ENCODE measurements around the gene SULF2. TPM values are rescaled to one million over a fixed set of nuclear protein-coding genes. Genes with fewer than 3 reads are reported as not detected.
A peak's percentile ranks its signal among the peaks of the same experiment; 100 is the strongest.

The SULF2 gene
- total RNA-seq, 3 donors from 2014 or later = 36.3 to 62.5 (median 58.0) TPM

DNA sequence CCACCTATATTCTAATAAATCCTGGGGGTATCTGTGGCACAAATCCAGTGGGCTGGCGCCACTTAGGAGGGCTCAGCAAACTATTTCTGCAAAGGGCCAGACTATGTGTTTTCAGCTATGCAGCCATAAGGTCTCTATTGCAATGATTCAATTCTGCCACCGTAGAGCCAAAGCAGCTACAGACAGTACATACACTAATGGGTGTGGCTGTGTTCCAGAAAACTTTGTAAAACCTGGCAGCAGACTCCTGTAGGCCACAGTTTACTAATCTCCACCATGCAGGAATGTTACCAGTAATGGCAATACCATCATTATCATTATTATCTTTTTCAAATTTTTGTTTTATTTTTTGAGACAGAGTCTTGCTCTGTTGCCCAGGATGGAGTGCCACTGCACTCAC is 65.7 kb downstream of the SULF2 start:
- TF ChIP-seq POLR2A (IDR thresholded peaks at IDR 0.05) = no peak
- no peak for TF ChIP-seq POLR2AphosphoS5 (IDR thresholded peaks at IDR 0.05)
- TF ChIP-seq, protein P1, sequence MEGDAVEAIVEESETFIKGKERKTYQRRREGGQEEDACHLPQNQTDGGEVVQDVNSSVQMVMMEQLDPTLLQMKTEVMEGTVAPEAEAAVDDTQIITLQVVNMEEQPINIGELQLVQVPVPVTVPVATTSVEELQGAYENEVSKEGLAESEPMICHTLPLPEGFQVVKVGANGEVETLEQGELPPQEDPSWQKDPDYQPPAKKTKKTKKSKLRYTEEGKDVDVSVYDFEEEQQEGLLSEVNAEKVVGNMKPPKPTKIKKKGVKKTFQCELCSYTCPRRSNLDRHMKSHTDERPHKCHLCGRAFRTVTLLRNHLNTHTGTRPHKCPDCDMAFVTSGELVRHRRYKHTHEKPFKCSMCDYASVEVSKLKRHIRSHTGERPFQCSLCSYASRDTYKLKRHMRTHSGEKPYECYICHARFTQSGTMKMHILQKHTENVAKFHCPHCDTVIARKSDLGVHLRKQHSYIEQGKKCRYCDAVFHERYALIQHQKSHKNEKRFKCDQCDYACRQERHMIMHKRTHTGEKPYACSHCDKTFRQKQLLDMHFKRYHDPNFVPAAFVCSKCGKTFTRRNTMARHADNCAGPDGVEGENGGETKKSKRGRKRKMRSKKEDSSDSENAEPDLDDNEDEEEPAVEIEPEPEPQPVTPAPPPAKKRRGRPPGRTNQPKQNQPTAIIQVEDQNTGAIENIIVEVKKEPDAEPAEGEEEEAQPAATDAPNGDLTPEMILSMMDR (IDR thresholded peaks at IDR 0.05) = no peak
- H3K36me3 ChIP-seq = no peaks in the 10 kb centered on the region
- H3K27ac ChIP-seq = no peak overlapping the region
- no peak overlapping the region for H3K4me3 ChIP-seq
- no peaks in the 10 kb centered on the region for H3K9me3 ChIP-seq
- H3K27me3 ChIP-seq = no peaks in the 10 kb centered on the region
- H3K4me1 ChIP-seq = no peaks in the 10 kb centered on the region
- no peak for DNase-seq (ENCODE audit: low spot score in 2 of 2)
- intact Hi-C loops (cut with DNase I; ENCODE audit: low total_unique reads) = no loop called here

DNA sequence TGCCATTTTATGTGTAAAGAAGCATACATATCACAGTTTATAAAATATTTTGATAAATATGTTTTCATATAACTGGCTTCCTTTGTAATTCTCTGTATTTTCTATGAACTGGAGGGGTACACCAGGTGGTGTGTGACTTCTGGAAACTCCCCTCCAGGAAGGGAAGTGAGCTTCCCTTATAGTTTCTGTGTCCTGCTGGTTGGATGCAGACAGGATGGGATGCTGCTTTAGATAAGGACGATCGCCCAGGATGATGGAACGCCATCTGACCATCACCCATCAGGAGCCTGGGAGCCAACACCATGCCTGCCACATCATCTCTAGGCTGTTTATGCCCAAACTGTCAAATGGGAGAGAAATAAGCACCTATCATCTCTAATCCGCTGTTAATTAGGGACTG is 66.1 kb downstream of the SULF2 start:
- H3K9me3 ChIP-seq = no peaks in the 10 kb centered on the region
- TF ChIP-seq, protein P1 (IDR thresholded peaks at IDR 0.05) = no peak
- no peak for TF ChIP-seq POLR2A (IDR thresholded peaks at IDR 0.05)
- no peak for TF ChIP-seq POLR2AphosphoS5 (IDR thresholded peaks at IDR 0.05)
- no peak overlapping the region for H3K4me3 ChIP-seq
- H3K4me1 ChIP-seq = no peaks in the 10 kb centered on the region
- H3K27ac ChIP-seq = no peak overlapping the region
- DNase-seq (ENCODE audit: low spot score in 2 of 2) = no peak
- no peaks in the 10 kb centered on the region for H3K36me3 ChIP-seq
- intact Hi-C loops (cut with DNase I; ENCODE audit: low total_unique reads) = no loop called here
- H3K27me3 ChIP-seq = no peaks in the 10 kb centered on the region

DNA sequence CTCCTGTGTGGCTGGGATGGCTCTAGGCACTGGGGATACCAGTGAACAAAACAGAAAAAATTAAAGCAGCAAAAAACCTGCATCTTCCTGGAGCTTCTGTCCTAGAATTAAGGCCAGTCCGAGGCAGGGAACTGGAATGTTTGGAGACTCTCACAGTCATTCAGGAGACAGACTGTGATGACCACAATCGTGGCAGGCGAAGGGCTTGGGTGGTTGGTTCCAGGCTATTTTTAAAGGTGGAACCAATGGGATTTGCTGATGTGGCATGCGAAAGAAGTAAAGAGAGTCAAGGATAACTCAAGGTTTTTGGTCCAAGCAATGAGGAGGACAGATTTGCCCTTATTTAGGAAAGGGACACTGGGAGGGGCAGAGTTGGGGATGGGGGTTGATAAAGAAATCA is 66.9 kb downstream of the SULF2 start:
- intact Hi-C loops (cut with DNase I; ENCODE audit: low total_unique reads) = no loop called here
- Histone ChIP-seq H3K9me3 (no peaks in the 10 kb centered on the region), H3K4me1 (no peaks in the 10 kb centered on the region), H3K4me3 (no peak overlapping the region), H3K27me3 (no peaks in the 10 kb centered on the region), H3K36me3 (no peaks in the 10 kb centered on the region), H3K27ac (no peak overlapping the region)
- no peak for DNase-seq (ENCODE audit: low spot score in 2 of 2)
- TF ChIP-seq POLR2AphosphoS5 (IDR thresholded peaks at IDR 0.05) (no peak), POLR2A (IDR thresholded peaks at IDR 0.05) (no peak)
- TF ChIP-seq, protein P1 (IDR thresholded peaks at IDR 0.05) = no peak

DNA sequence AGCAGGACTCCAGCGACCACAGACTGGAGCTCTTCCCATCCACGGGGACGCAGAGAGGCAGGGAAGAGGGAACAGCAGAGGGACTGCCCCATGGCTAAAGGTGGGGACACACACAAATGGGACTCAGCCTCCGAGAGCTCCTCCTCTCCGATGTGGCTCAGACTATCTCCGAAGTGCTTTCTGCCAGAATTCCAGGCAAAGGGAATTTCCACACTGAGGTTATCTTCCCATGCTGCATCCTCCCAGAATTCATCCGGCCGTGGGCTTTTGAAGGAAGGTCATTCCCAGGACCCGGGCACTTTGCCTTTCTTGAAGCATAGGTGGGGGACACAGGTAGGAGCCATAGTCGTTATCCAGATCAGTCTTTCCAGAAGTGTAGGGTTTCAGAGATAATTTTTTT is 67.9 kb downstream of the SULF2 start:
- H3K27me3 ChIP-seq = no peaks in the 10 kb centered on the region
- intact Hi-C loops (cut with DNase I; ENCODE audit: low total_unique reads) = no loop called here
- H3K9me3 ChIP-seq = no peaks in the 10 kb centered on the region
- no peak overlapping the region for H3K27ac ChIP-seq
- H3K4me1 ChIP-seq = no peaks in the 10 kb centered on the region
- H3K4me3 ChIP-seq = no peak overlapping the region
- no peaks in the 10 kb centered on the region for H3K36me3 ChIP-seq
- no peak for TF ChIP-seq POLR2AphosphoS5 (IDR thresholded peaks at IDR 0.05)
- TF ChIP-seq, protein P1 (IDR thresholded peaks at IDR 0.05) = no peak
- TF ChIP-seq POLR2A (IDR thresholded peaks at IDR 0.05) = no peak
- DNase-seq (ENCODE audit: low spot score in 2 of 2) = no peak

DNA sequence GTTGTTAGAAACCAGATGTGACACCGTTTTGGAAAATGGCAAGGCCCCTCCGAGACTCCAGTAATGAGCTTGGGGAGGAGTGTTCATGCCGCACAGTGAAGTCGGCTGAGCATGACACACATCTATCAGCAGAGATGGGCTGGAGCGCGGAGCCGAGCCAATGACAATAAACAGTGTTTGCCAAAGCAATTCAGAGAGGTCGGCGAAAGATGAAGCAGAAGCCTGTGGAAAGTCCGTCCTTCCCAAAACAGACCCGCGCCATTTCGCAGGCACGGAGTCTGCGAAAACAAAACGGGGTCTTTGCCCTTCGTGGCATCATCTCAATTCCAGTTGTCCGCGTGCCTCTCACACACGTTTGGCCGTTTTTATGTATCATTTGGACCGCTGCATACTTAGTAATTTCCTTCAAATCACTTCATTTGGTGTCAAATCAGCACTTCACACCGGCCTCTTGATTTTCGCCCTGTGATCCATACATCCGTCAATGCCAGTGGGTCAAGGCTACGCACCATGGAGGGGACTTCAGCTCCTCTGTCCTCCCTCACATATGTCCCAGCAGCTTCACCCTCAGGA is 71.3 kb downstream of the SULF2 start:
- H3K4me3 ChIP-seq = no peak overlapping the region
- no peaks in the 10 kb centered on the region for H3K36me3 ChIP-seq
- no peaks in the 10 kb centered on the region for H3K4me1 ChIP-seq
- no peaks in the 10 kb centered on the region for H3K9me3 ChIP-seq
- intact Hi-C loops (cut with DNase I; ENCODE audit: low total_unique reads) = no loop called here
- DNase-seq (ENCODE audit: low spot score in 2 of 2) = no peak
- TF ChIP-seq POLR2AphosphoS5 (IDR thresholded peaks at IDR 0.05) = no peak
- TF ChIP-seq POLR2A (IDR thresholded peaks at IDR 0.05) = no peak
- peak overlapping the region in 1 of 2 donors; percentile 38 for H3K27ac ChIP-seq
- no peaks in the 10 kb centered on the region for H3K27me3 ChIP-seq

DNA sequence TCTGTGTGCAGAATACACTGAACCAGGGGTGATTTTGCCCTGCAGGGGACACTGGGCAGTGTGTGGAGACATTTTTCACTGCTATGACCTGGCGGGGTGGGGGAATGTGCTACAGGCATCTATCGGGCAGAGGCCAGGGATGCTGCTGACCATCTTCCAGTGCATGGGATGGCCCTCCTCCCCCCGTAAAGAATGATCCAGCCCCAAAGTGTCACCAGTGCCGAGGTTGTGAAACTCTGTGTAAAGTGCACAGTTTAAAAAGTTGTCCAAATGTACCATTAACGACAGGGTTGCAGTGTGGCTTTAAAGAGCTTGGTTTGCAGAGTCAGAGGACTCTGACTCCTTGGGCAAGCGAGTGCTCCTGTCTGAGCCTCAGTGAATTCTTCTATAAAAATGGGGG is 72.1 kb downstream of the SULF2 start:
- H3K4me1 ChIP-seq = no peaks in the 10 kb centered on the region
- no peak overlapping the region for H3K27ac ChIP-seq
- intact Hi-C loops (cut with DNase I; ENCODE audit: low total_unique reads) = no loop called here
- H3K36me3 ChIP-seq = no peaks in the 10 kb centered on the region
- DNase-seq (ENCODE audit: low spot score in 2 of 2) = no peak
- no peaks in the 10 kb centered on the region for H3K27me3 ChIP-seq
- no peak overlapping the region for H3K4me3 ChIP-seq
- no peaks in the 10 kb centered on the region for H3K9me3 ChIP-seq
- TF ChIP-seq, protein P1 (IDR thresholded peaks at IDR 0.05) = no peak
- no peak for TF ChIP-seq POLR2A (IDR thresholded peaks at IDR 0.05)
- no peak for TF ChIP-seq POLR2AphosphoS5 (IDR thresholded peaks at IDR 0.05)
